Neural cell (in vitro differentiated cells): ENCODE data around the gene RARRES1. TPM values are rescaled to one million over a fixed set of nuclear protein-coding genes. Genes with fewer than 3 reads are reported as not detected.

Experiments
- H2AFZ ChIP-seq: fragments of 200-600, 300-800 bp; sonication (generic), shearing (Covaris generic); 2 replicates; pipeline ENCODE4 v1.6.0; 2014; ENCODE audit warnings: low read depth, mild to moderate bottlenecking, antibody characterized with exemption, low read length, moderate library complexity
- H3F3A ChIP-seq: fragments of 200-600 bp; shearing (Covaris generic); 2 replicates; pipeline ENCODE4 v1.6.1; 2016; ENCODE audit warnings: mild to moderate bottlenecking, moderate library complexity, mixed read lengths, antibody characterized with exemption, low read length; ENCODE audit not compliant: insufficient read depth, poor library complexity, severe bottlenecking
- H3K27ac ChIP-seq: fragments of 200-600, 300-800 bp; sonication (generic), shearing (Covaris generic); 2 replicates; pipeline ENCODE4 v1.5.1; 2014; ENCODE audit warnings: mild to moderate bottlenecking, low read length, moderate library complexity
- H3K27me3 ChIP-seq: fragments of 300-800, 200-600 bp; sonication (generic), shearing (Covaris generic); 2 replicates; pipeline ENCODE4 v1.6.0; 2014; ENCODE audit warnings: mild to moderate bottlenecking, low read depth, low read length, moderate library complexity; ENCODE audit not compliant: insufficient read depth
- H3K36me3 ChIP-seq: fragments of 300-800, 200-600 bp; sonication (generic), shearing (Covaris generic); 2 replicates; pipeline ENCODE4 v1.5.1; 2014; ENCODE audit warnings: mild to moderate bottlenecking, antibody characterized with exemption, low read length, moderate library complexity; ENCODE audit not compliant: insufficient read depth
- H3K4me2 ChIP-seq: fragments of 300-800, 200-600 bp; sonication (generic), shearing (Covaris generic); 2 replicates; pipeline ENCODE4 v1.6.0; 2014; ENCODE audit warnings: mild to moderate bottlenecking, low read length
- H3K4me3 ChIP-seq: fragments of 300-800, 200-600 bp; sonication (generic), shearing (Covaris generic); 2 replicates; pipeline ENCODE4 v1.5.1; 2014; ENCODE audit warnings: mild to moderate bottlenecking, low read length, moderate library complexity
- H3K79me2 ChIP-seq: fragments of 200-600 bp; shearing (Covaris generic); replicated peaks from 2 replicates; pipeline ENCODE4 v1.6.0; 2014; ENCODE audit warnings: mild to moderate bottlenecking, low read length, moderate library complexity; ENCODE audit not compliant: insufficient read depth
- H3K9ac ChIP-seq: fragments of 300-800, 200-600 bp; sonication (generic), shearing (Covaris generic); 2 replicates; pipeline ENCODE4 v1.6.1; 2016; ENCODE audit warnings: mild to moderate bottlenecking, low read length, mixed read lengths
- H3K9me2 ChIP-seq: fragments of 200-600 bp; shearing (Covaris generic); 2 replicates; pipeline ENCODE4 v1.6.1; 2016; ENCODE audit warnings: mild to moderate bottlenecking, low read length, mixed read lengths; ENCODE audit not compliant: insufficient read depth
- H3K9me3 ChIP-seq: fragments of 200-600, 300-800 bp; sonication (generic), shearing (Covaris generic); 2 replicates; pipeline ENCODE4 v1.6.1; 2016; ENCODE audit warnings: mild to moderate bottlenecking, mixed run types, low read length, moderate library complexity, mixed read lengths
- H4K20me1 ChIP-seq: fragments of 200-600 bp; shearing (Covaris generic); 2 replicates; pipeline ENCODE4 v1.6.1; 2016; ENCODE audit warnings: mild to moderate bottlenecking, mixed run types; ENCODE audit not compliant: insufficient read depth
- EP300 ChIP-seq: fragments of 450-650 bp; conservative IDR thresholded peaks from 2 replicates; pipeline ENCODE4 v1.6.1; 2014; ENCODE audit warnings: antibody characterized with exemption, mild to moderate bottlenecking, moderate library complexity; ENCODE audit not compliant: poor library complexity, severe bottlenecking
- EZH2 ChIP-seq: fragments of 200-600, 300-800 bp; shearing (Covaris generic), sonication (generic); IDR thresholded peaks from 2 replicates; pipeline ENCODE4 v1.6.1; 2014; ENCODE audit warnings: antibody characterized with exemption, low read length, borderline replicate concordance, mild to moderate bottlenecking; ENCODE audit not compliant: insufficient read depth, poor library complexity, severe bottlenecking
- MXI1 ChIP-seq: fragments of 450-650 bp; conservative IDR thresholded peaks from 2 replicates; pipeline ENCODE4 v1.6.1; 2014; ENCODE audit warnings: antibody characterized with exemption, mild to moderate bottlenecking; ENCODE audit not compliant: poor library complexity, severe bottlenecking
- POLR2AphosphoS5 ChIP-seq: IDR thresholded peaks from 2 replicates; pipeline ENCODE4 v1.6.1; 2012
- RAD21 ChIP-seq: fragments of 450-650 bp; conservative IDR thresholded peaks from 2 replicates; pipeline ENCODE4 v1.6.1; 2014; ENCODE audit warnings: antibody characterized with exemption, mild to moderate bottlenecking, moderate library complexity
- TAF1 ChIP-seq: IDR thresholded peaks from 2 replicates; pipeline ENCODE4 v1.6.1; 2012; ENCODE audit warnings: low read depth
- polyA plus RNA-seq: library from polyadenylated mRNA; depleted of rRNA; stranded (reverse); fragments of >200 nt; gene quantifications from 2 replicates; pipeline ENCODE4 v1.2.3, GENCODE V29; 2014
- TF ChIP-seq, protein P1 (sequence below): fragments of 450-650 bp; IDR thresholded peaks from 2 replicates; pipeline ENCODE4 v1.5.1; 2014; ENCODE audit warnings: antibody characterized with exemption, mild to moderate bottlenecking, moderate library complexity; ENCODE audit not compliant: poor library complexity, severe bottlenecking
- TF ChIP-seq, protein P2 (sequence below): IDR thresholded peaks from 2 replicates; pipeline ENCODE4 v1.6.1; 2012; ENCODE audit warnings: borderline replicate concordance

The RARRES1 gene
- polyA plus RNA-seq, 1 donor from 2014 or later: not detected

DNA sequence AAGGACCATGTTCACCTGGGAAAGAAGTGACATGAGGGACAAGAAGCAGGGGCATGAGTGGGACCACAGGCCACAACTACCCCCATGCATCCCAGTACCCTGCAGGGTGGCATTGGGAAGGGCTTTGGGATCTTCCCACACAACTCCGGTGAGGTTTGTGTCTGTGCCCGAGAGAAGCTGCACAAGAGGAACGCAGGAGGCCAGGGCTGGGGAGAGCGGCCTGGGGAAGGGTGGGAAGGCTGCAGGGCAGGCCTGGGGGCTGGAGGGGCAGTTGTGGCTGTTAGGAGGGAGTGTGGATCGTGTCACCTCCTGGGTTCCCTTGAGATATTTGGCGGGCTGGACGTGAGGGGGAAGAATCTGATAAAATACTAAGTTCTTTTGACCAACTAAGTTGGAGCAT lies 44.3 kb upstream of the RARRES1 start:
- Histone ChIP-seq H3K36me3 (no peaks in the 10 kb centered on the region), H3K9me3 (no peaks in the 10 kb centered on the region), H2AFZ (no peak overlapping the region), H3K79me2 (no peaks in the 10 kb centered on the region), H3K27me3 (no peaks in the 10 kb centered on the region), H3F3A (no peaks in the 10 kb centered on the region), H4K20me1 (no peaks in the 10 kb centered on the region), H3K4me2 (no peak overlapping the region), H3K4me3 (no peak overlapping the region), H3K9ac (no peak overlapping the region), H3K9me2 (no peaks in the 10 kb centered on the region), H3K27ac (no peak overlapping the region)
- TF ChIP-seq POLR2AphosphoS5: no peak
- TF ChIP-seq, protein P1, sequence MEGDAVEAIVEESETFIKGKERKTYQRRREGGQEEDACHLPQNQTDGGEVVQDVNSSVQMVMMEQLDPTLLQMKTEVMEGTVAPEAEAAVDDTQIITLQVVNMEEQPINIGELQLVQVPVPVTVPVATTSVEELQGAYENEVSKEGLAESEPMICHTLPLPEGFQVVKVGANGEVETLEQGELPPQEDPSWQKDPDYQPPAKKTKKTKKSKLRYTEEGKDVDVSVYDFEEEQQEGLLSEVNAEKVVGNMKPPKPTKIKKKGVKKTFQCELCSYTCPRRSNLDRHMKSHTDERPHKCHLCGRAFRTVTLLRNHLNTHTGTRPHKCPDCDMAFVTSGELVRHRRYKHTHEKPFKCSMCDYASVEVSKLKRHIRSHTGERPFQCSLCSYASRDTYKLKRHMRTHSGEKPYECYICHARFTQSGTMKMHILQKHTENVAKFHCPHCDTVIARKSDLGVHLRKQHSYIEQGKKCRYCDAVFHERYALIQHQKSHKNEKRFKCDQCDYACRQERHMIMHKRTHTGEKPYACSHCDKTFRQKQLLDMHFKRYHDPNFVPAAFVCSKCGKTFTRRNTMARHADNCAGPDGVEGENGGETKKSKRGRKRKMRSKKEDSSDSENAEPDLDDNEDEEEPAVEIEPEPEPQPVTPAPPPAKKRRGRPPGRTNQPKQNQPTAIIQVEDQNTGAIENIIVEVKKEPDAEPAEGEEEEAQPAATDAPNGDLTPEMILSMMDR: no peak
- TF ChIP-seq MXI1: no peak

DNA sequence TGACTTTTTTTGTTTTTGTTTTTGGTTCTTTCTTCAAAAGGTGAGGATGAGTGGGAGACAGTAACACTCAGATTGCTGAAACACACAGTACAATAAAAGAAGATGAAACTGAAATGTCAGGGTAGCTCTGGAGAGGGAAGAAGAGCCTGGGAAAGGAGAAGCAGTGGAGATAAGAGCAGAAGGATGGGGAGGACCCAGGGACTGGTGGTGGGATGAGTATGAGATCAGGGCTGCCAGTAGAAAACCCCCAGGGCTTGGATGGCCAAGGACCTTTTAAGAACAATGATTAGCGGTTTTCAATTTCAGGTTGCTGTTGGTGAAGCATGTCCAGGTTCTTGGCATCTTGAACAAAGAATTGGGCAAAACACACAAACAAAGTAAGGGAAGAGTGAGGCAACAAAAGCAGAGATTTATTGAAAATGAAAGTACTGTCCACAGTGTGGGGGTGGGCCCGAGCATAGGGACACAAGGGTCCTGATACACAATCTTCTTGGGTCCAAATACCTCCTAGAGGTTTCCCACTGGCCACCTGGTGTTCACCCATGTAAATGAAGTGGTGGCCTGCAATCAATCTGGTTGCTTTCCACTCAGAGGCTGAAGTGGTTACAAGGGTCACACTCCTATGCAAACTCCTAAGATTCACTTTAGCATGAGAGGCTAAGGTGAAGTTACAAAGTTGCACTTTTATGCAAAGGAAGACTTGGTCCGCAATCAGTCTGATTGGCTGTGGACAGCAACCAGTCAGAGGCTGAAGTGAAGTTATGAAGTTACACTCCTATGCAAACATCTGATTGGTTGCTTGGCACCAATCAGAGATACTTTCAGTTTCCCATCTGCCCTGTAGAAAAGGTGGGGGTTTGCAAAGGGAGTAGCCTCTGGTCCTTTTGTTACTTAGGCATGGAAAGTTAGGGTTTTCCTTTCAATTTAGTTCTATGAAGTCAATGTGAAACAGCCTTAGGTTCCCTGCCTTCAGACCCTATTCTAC lies 43.5 kb upstream of the RARRES1 start:
- H3K4me3 ChIP-seq: no peak overlapping the region
- TF ChIP-seq, protein P2, sequence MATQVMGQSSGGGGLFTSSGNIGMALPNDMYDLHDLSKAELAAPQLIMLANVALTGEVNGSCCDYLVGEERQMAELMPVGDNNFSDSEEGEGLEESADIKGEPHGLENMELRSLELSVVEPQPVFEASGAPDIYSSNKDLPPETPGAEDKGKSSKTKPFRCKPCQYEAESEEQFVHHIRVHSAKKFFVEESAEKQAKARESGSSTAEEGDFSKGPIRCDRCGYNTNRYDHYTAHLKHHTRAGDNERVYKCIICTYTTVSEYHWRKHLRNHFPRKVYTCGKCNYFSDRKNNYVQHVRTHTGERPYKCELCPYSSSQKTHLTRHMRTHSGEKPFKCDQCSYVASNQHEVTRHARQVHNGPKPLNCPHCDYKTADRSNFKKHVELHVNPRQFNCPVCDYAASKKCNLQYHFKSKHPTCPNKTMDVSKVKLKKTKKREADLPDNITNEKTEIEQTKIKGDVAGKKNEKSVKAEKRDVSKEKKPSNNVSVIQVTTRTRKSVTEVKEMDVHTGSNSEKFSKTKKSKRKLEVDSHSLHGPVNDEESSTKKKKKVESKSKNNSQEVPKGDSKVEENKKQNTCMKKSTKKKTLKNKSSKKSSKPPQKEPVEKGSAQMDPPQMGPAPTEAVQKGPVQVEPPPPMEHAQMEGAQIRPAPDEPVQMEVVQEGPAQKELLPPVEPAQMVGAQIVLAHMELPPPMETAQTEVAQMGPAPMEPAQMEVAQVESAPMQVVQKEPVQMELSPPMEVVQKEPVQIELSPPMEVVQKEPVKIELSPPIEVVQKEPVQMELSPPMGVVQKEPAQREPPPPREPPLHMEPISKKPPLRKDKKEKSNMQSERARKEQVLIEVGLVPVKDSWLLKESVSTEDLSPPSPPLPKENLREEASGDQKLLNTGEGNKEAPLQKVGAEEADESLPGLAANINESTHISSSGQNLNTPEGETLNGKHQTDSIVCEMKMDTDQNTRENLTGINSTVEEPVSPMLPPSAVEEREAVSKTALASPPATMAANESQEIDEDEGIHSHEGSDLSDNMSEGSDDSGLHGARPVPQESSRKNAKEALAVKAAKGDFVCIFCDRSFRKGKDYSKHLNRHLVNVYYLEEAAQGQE: no peak
- TF ChIP-seq MXI1 (no peak), POLR2AphosphoS5 (no peak), TAF1 (no peak), RAD21 (no peak), EP300 (no peak), EZH2 (no peak)
- TF ChIP-seq, protein P1: no peak
- H4K20me1 ChIP-seq: no peaks in the 10 kb centered on the region
- no peaks in the 10 kb centered on the region for H3K27me3 ChIP-seq
- no peak overlapping the region for H3K4me2 ChIP-seq
- no peaks in the 10 kb centered on the region for H3K36me3 ChIP-seq
- no peaks in the 10 kb centered on the region for H3K79me2 ChIP-seq
- H2AFZ ChIP-seq: no peak overlapping the region
- no peaks in the 10 kb centered on the region for H3K9me3 ChIP-seq
- H3K9me2 ChIP-seq: no peaks in the 10 kb centered on the region
- H3K27ac ChIP-seq: no peak overlapping the region
- no peak overlapping the region for H3K9ac ChIP-seq
- no peaks in the 10 kb centered on the region for H3F3A ChIP-seq
